HCT116 (cell line): ENCODE results near the gene AHRR.

Source experiments
- CEBPB ChIP-seq: IDR thresholded peaks from 2 replicates; pipeline ENCODE4 v1.6.1; 2012; ENCODE audit warnings: low read depth
- ELF1 ChIP-seq: IDR thresholded peaks from 2 replicates; pipeline ENCODE4 v1.6.1; 2012; ENCODE audit warnings: low read depth, borderline replicate concordance
- EZH2 ChIP-seq: fragments of 200-600 bp; sonication (generic); IDR thresholded peaks from 2 replicates; pipeline ENCODE4 v1.6.1; 2017; ENCODE audit warnings: antibody characterized with exemption, mixed run types
- JUND ChIP-seq: IDR thresholded peaks from 2 replicates; pipeline ENCODE4 v1.6.1; 2012
- POLR2A ChIP-seq: IDR thresholded peaks from 2 replicates; pipeline ENCODE4 v1.7.0; 2011; ENCODE audit warnings: borderline replicate concordance; ENCODE audit not compliant: insufficient read depth, insufficient read length; ENCODE audit errors: extremely low read depth
- POLR2AphosphoS5 ChIP-seq: IDR thresholded peaks from 2 replicates; pipeline ENCODE4 v1.6.1; 2011; ENCODE audit warnings: mild to moderate bottlenecking, low read depth, low read length, moderate library complexity
- SIN3A ChIP-seq: IDR thresholded peaks from 2 replicates; pipeline ENCODE4 v1.6.1; 2012; ENCODE audit warnings: low read depth
- ZNF274 ChIP-seq: fragments of 200-500 bp; sonication (Bioruptor generic); IDR thresholded peaks from 2 replicates; pipeline ENCODE4 v1.6.1; 2014; ENCODE audit warnings: mild to moderate bottlenecking, low read depth, low read length, inconsistent platforms
- TF ChIP-seq, protein P1 (sequence below), 3 experiments: fragments of 200-600 bp in 1 of 3; sonication (generic) in 1 of 3; IDR thresholded peaks in 2 of 3; conservative IDR thresholded peaks in 1 of 3; 2 replicates each; pipeline ENCODE4 v1.5.1; 2012 to 2017; ENCODE audit warnings: low read depth in 2 of 3, low read length in 2 of 3, antibody characterized with exemption in 1 of 3, borderline replicate concordance in 1 of 3, control low read depth in 1 of 3, mild to moderate bottlenecking in 1 of 3, mixed read lengths in 1 of 3, mixed run types in 1 of 3, moderate library complexity in 1 of 3; ENCODE audit not compliant: insufficient read depth in 1 of 3
- TF ChIP-seq, protein P2 (sequence below): IDR thresholded peaks from 2 replicates; pipeline ENCODE4 v1.6.1; 2012
- TF ChIP-seq, protein P3 (sequence below): IDR thresholded peaks from 2 replicates; pipeline ENCODE4 v1.6.1; 2012; ENCODE audit warnings: low read depth
- TF ChIP-seq, protein P4 (sequence below): IDR thresholded peaks from 2 replicates; pipeline ENCODE4 v1.6.1; 2012

DNA sequence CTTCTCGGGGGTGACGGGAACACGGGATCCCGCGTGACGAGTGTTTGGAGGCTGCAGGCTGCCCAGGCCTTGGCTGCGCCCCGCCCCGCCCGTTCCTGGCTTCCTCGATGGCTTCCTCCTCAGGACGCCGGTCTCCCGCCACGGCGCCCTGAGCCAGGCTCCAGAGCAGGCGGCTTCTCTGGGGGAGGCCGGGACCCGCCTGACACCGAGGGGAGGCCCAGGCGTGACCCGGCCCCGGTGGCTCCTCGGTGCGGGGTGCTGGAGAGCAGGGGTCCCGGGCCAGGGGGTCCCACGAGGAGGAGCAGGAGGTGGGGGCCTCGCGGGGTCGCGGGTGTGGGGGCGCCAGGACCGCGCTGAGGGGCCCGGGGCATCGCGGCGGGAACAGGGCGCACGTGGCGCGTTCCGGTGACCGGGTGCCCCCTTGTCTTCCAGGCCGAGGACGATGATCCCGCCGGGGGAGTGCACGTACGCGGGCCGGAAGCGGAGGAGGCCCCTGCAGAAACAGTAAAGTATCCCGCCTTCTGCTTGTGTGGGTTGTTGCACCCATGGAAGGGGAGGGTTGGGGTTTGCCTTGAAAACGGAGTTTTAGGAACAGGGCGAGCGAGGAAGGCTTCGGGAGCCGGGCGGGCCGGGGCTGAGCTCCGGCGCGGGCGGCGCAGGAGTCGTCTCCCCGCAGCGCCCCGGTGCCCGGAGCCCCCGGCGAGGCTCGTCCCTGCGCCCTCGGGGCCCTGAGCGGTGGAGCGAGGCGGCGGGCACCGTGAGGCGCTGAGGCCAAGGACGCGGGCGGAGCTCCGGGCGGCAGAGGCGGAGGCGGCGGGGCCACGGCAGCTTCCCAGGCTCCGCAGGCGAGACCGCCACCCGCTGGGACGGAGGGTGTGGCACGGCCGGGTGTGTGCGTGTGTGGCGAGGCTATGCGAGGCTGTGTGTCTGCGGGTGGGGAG, 22.2 kb downstream of the AHRR start:
- TF ChIP-seq ELF1 (no peak), EZH2 (no peak), ZNF274 (no peak), POLR2A (no peak), CEBPB (no peak), JUND (no peak), POLR2AphosphoS5 (peak; percentile 43; the same call in 1 of the 2 replicates), SIN3A (no peak)
- TF ChIP-seq, protein P1, sequence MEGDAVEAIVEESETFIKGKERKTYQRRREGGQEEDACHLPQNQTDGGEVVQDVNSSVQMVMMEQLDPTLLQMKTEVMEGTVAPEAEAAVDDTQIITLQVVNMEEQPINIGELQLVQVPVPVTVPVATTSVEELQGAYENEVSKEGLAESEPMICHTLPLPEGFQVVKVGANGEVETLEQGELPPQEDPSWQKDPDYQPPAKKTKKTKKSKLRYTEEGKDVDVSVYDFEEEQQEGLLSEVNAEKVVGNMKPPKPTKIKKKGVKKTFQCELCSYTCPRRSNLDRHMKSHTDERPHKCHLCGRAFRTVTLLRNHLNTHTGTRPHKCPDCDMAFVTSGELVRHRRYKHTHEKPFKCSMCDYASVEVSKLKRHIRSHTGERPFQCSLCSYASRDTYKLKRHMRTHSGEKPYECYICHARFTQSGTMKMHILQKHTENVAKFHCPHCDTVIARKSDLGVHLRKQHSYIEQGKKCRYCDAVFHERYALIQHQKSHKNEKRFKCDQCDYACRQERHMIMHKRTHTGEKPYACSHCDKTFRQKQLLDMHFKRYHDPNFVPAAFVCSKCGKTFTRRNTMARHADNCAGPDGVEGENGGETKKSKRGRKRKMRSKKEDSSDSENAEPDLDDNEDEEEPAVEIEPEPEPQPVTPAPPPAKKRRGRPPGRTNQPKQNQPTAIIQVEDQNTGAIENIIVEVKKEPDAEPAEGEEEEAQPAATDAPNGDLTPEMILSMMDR (IDR thresholded peaks at IDR 0.05 in 2 of 3, conservative IDR thresholded peaks at IDR 0.05 in 1 of 3; ENCODE audit: borderline replicate concordance in 1 of 3, insufficient read depth in 1 of 3, low read depth in 2 of 3, low read length in 2 of 3) = no peak
- TF ChIP-seq, protein P2, sequence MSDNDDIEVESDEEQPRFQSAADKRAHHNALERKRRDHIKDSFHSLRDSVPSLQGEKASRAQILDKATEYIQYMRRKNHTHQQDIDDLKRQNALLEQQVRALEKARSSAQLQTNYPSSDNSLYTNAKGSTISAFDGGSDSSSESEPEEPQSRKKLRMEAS = peak; percentile 66; the same call in 1 of the 2 replicates
- TF ChIP-seq, protein P3, sequence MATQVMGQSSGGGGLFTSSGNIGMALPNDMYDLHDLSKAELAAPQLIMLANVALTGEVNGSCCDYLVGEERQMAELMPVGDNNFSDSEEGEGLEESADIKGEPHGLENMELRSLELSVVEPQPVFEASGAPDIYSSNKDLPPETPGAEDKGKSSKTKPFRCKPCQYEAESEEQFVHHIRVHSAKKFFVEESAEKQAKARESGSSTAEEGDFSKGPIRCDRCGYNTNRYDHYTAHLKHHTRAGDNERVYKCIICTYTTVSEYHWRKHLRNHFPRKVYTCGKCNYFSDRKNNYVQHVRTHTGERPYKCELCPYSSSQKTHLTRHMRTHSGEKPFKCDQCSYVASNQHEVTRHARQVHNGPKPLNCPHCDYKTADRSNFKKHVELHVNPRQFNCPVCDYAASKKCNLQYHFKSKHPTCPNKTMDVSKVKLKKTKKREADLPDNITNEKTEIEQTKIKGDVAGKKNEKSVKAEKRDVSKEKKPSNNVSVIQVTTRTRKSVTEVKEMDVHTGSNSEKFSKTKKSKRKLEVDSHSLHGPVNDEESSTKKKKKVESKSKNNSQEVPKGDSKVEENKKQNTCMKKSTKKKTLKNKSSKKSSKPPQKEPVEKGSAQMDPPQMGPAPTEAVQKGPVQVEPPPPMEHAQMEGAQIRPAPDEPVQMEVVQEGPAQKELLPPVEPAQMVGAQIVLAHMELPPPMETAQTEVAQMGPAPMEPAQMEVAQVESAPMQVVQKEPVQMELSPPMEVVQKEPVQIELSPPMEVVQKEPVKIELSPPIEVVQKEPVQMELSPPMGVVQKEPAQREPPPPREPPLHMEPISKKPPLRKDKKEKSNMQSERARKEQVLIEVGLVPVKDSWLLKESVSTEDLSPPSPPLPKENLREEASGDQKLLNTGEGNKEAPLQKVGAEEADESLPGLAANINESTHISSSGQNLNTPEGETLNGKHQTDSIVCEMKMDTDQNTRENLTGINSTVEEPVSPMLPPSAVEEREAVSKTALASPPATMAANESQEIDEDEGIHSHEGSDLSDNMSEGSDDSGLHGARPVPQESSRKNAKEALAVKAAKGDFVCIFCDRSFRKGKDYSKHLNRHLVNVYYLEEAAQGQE = no peak
- TF ChIP-seq, protein P4, sequence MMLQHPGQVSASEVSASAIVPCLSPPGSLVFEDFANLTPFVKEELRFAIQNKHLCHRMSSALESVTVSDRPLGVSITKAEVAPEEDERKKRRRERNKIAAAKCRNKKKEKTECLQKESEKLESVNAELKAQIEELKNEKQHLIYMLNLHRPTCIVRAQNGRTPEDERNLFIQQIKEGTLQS = no peak
